Smooth muscle cell (in vitro differentiated cells): ENCODE results near the gene NRSN1. TPM values are rescaled to one million over a fixed set of nuclear protein-coding genes. Genes with fewer than 3 reads are reported as not detected.

Experiments
- DNase-seq: peaks from one replicate; lab custom pipeline; 2025; ENCODE audit not compliant: unreplicated experiment; lab: John Stamatoyannopoulos, UW
- H2AFZ ChIP-seq: fragments of 200-600 bp; sonication (generic); 2 replicates; pipeline ENCODE4 v1.6.0; 2016; ENCODE audit warnings: antibody characterized with exemption, low read depth, mild to moderate bottlenecking
- H3F3A ChIP-seq: fragments of 200-600 bp; sonication (generic); 2 replicates; pipeline ENCODE4 v1.6.0; 2017; ENCODE audit warnings: antibody characterized with exemption, low read depth
- H3K27ac ChIP-seq: fragments of 200-600 bp; sonication (generic); 2 replicates; pipeline ENCODE4 v1.5.1; 2016; ENCODE audit warnings: low read depth, mild to moderate bottlenecking
- H3K27me3 ChIP-seq: fragments of 200-600 bp; sonication (generic); 2 replicates; pipeline ENCODE4 v1.6.1; 2016; ENCODE audit warnings: low read depth, mild to moderate bottlenecking
- H3K36me3 ChIP-seq: fragments of 200-600 bp; sonication (generic); 2 replicates; pipeline ENCODE4 v1.5.1; 2016; ENCODE audit warnings: low read depth
- H3K4me1 ChIP-seq: fragments of 200-600 bp; sonication (generic); 2 replicates; pipeline ENCODE4 v1.5.1; 2016; ENCODE audit warnings: low read depth
- H3K4me2 ChIP-seq: fragments of 200-600 bp; sonication (generic); 2 replicates; pipeline ENCODE4 v1.6.0; 2016; ENCODE audit warnings: mild to moderate bottlenecking
- H3K4me3 ChIP-seq: fragments of 200-600 bp; sonication (generic); 2 replicates; pipeline ENCODE4 v1.5.1; 2016; ENCODE audit warnings: mild to moderate bottlenecking
- H3K79me2 ChIP-seq: fragments of 200-600 bp; sonication (generic); 2 replicates; pipeline ENCODE4 v1.6.0; 2016; ENCODE audit warnings: low read depth, mild to moderate bottlenecking
- H3K9ac ChIP-seq: fragments of 200-600 bp; sonication (generic); 2 replicates; pipeline ENCODE4 v1.6.0; 2016; ENCODE audit warnings: low read depth
- H3K9me3 ChIP-seq: fragments of 200-600 bp; sonication (generic); replicated peaks from 2 replicates; pipeline ENCODE4 v1.5.1; 2016; ENCODE audit warnings: low read depth
- H4K20me1 ChIP-seq: fragments of 200-600 bp; sonication (generic); 2 replicates; pipeline ENCODE4 v1.6.0; 2016; ENCODE audit warnings: low read depth
- CTCF ChIP-seq: fragments of 200-600 bp; sonication (generic); IDR thresholded peaks from 2 replicates; pipeline ENCODE4 v1.5.1; 2017; ENCODE audit warnings: borderline replicate concordance, mild to moderate bottlenecking, antibody characterized with exemption; ENCODE audit not compliant: insufficient read depth, poor library complexity, severe bottlenecking
- WGBS: methylation state at CpG from one replicate; pipeline ENCODE4 v1.1.7; 2016; ENCODE audit warnings: low lambda C conversion rate; 5-methylcytosine and 5-hydroxymethylcytosine counted together
- polyA plus RNA-seq: library from polyadenylated mRNA; unstranded; fragments of >200 nt; fragmentation: Nextera tagmentation; extraction: Ambion mirVana; gene quantifications from 2 replicates; pipeline ENCODE4 v1.2.1, GENCODE V29; 2016
- total RNA-seq: library from RNA; depleted of rRNA; stranded (reverse); fragments of >200 nt; gene quantifications from 2 replicates; pipeline ENCODE4 v1.2.3, GENCODE V29; 2014

NRSN1 gene
- total and polyA plus RNA-seq, 2 experiments from 2014 or later: not detected

DNA sequence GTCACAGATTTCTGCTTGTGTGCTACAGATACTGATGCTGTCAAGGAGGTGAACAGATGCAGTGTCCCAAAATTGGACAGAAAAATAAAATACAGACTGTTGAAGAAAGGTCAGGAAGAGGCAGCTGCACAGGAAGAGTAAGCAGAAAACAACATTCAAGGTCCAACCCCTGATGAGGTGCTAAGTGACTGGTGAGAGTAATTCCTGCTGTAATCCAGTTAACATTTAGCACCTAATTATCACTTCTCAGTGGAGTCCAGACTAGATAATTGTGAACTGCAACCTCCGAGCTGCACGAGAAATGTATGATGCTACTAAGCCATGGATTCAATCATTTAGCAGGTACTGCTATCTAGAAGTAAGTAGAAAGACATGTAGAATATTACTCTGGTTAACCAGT is 36.3 kb upstream of the NRSN1 start:
- H3K27ac ChIP-seq: no peak overlapping the region
- no peaks in the 10 kb centered on the region for H3F3A ChIP-seq
- H3K27me3 ChIP-seq: peaks cover 44% of the 10 kb centered on the region
- H3K9ac ChIP-seq: no peak overlapping the region
- 16% methylated on average over 2 of the region's 2 CpGs for WGBS
- no peaks in the 10 kb centered on the region for H3K4me1 ChIP-seq
- TF ChIP-seq CTCF: no peak
- H3K9me3 ChIP-seq: no peaks in the 10 kb centered on the region
- H3K36me3 ChIP-seq: no peaks in the 10 kb centered on the region
- DNase-seq: no peak
- no peak overlapping the region for H3K4me3 ChIP-seq
- H3K79me2 ChIP-seq: no peaks in the 10 kb centered on the region
- no peak overlapping the region for H2AFZ ChIP-seq
- H4K20me1 ChIP-seq: no peaks in the 10 kb centered on the region
- H3K4me2 ChIP-seq: no peak overlapping the region

DNA sequence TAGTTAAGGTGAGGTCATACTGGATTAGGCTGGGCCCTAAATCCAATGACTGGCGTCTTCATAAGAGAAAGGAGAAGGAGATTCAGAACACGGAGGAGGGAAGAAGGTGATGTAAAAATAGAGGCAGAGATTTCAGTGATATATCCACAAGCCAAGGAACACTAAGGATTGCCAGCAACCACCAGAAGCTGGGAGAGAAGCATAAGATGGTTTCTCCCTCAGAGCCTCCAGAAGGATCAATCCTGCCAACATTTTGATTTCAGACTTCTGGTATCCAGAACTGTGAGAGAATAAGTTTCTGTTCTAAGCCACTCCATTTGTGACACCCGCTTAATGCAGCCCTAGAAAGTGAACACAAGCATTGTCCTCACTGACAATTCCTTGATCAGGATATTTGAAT is 33.6 kb upstream of the NRSN1 start:
- Histone ChIP-seq H3K4me1 (no peaks in the 10 kb centered on the region), H3K79me2 (no peaks in the 10 kb centered on the region), H3F3A (no peaks in the 10 kb centered on the region), H3K27me3 (peaks cover 60% of the 10 kb centered on the region), H3K36me3 (no peaks in the 10 kb centered on the region), H3K9ac (no peak overlapping the region), H3K9me3 (no peaks in the 10 kb centered on the region), H3K4me3 (no peak overlapping the region), H4K20me1 (no peaks in the 10 kb centered on the region), H2AFZ (no peak overlapping the region), H3K27ac (no peak overlapping the region), H3K4me2 (no peak overlapping the region)
- no peak for DNase-seq
- 90% methylated on average over 3 of the region's 3 CpGs for WGBS
- TF ChIP-seq CTCF: no peak

- Histone ChIP-seq H3K4me2 (no peak overlapping the region), H3K27ac (no peak overlapping the region), H2AFZ (no peak overlapping the region), H3K9ac (no peak overlapping the region), H3F3A (no peaks in the 10 kb centered on the region), H3K9me3 (no peaks in the 10 kb centered on the region), H3K36me3 (no peaks in the 10 kb centered on the region), H3K79me2 (no peaks in the 10 kb centered on the region), H4K20me1 (no peaks in the 10 kb centered on the region), H3K4me3 (no peak overlapping the region), H3K27me3 (peaks cover 69% of the 10 kb centered on the region), H3K4me1 (no peaks in the 10 kb centered on the region)
- 87% methylated on average over 4 of the region's 4 CpGs for WGBS
- DNase-seq: no peak
- TF ChIP-seq CTCF: no peak
Observed at GRCh38 chr6:24093381-24093780, 32.6 kb upstream of the NRSN1 start.

- no peak overlapping the region for H2AFZ ChIP-seq
- H3F3A ChIP-seq: no peaks in the 10 kb centered on the region
- 86% methylated on average over 2 of the region's 2 CpGs for WGBS
- no peaks in the 10 kb centered on the region for H3K9me3 ChIP-seq
- no peaks in the 10 kb centered on the region for H3K79me2 ChIP-seq
- peaks cover 70% of the 10 kb centered on the region for H3K27me3 ChIP-seq
- H3K4me2 ChIP-seq: no peak overlapping the region
- DNase-seq: no peak
- no peak for TF ChIP-seq CTCF
- H3K36me3 ChIP-seq: no peaks in the 10 kb centered on the region
- H3K4me1 ChIP-seq: no peaks in the 10 kb centered on the region
- no peak overlapping the region for H3K4me3 ChIP-seq
- H4K20me1 ChIP-seq: no peaks in the 10 kb centered on the region
- no peak overlapping the region for H3K9ac ChIP-seq
- H3K27ac ChIP-seq: no peak overlapping the region
Observed at GRCh38 chr6:24099181-24099580, 26.8 kb upstream of the NRSN1 start.
